ENCODE data around the gene CNN3.
A peak's percentile ranks its signal among the peaks of the same experiment; 100 is the strongest.
"Not testable (repeated sequence)": the region's sequence is repeated elsewhere in the genome, so short reads cannot be mapped to it uniquely, and the experiment has no call there.

Gene CNN3

DNA sequence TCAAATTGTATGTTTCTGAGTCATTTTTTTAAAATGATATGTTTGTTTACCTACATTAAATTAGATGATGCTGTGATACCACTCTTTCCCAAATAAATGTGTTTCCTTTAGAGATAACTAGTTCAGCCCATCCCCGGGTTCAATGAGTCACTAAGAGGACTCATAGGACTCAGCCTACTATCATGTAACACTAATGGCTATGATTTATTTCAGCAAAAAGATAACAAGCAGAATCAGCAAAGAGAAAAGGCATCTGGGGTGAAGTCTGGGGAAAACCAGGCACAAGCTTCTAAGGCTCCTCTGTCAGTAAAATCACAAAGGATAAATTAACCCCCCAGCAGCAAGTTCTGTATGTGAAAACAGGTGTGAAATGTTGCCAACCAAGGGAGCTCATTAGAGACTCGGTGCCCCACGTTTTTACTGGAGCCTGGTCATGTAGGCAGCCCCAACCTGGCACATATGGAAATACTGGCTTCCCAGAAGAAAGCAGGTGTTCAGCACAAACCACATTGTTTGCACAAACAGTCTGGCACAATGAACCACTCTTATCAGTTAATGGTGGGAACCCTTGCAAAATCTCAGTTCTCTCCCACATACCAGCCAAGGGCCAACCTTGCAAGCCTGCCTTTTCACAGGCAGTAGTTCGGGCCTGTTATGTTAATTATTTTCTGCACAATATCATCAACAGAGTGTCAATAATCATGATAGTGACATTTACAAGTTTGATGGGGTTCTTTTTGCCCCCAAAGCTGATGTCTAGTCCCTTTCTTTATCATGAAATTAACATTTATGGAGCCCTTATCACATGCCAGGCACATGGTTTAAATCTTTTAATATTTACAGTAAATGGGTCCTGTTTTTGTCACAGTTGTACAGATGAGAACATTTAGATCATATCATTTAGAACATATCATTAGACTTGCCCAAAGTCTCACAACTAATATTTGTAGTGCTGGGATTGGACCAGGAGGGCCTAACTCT, 23.1 kb upstream of the CNN3 start:
- no peak for DNase-seq (ENCODE audit: low spot score)

DNA sequence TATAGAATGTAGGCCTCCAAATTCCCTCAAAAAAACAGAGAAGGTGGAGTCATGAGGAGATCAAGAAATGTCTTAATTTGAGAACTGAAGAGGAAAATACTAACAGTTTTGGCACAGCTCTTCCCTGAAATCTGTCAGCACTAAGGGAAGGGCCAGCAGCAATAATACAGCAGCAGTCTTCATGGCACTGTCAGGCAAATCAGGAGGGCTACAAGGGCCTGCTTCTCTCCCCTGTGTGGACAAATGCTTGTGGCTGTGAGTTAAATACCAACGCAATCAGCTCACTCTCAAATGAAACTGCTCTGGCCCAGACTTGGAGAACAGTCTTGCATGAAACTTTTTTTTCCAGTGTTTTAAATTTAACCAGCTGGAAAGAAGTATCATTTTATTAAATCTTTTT, 20.5 kb upstream of the CNN3 start:
- DNase-seq (ENCODE audit: low spot score): no peak

DNA sequence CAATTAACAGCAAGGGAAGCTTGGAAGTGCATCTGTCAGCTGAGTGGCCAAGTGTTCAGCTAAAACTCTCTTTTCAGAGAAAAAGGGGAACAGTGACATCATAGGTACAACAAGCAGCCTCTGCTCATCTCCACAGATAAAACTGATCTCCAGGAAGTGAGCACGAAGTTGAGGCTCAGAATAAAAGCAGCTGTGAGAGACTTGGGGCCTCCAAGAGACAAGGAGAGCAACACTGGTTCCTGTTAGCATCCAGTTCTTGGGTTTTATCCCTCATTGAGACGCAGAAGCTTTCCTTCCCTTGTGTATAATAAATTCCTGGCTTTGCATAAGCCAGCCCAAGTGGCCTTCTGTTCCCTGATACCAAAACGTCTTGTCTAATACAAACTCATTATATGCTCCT, 20.0 kb upstream of the CNN3 start:
- no peak for DNase-seq (ENCODE audit: low spot score)

DNA sequence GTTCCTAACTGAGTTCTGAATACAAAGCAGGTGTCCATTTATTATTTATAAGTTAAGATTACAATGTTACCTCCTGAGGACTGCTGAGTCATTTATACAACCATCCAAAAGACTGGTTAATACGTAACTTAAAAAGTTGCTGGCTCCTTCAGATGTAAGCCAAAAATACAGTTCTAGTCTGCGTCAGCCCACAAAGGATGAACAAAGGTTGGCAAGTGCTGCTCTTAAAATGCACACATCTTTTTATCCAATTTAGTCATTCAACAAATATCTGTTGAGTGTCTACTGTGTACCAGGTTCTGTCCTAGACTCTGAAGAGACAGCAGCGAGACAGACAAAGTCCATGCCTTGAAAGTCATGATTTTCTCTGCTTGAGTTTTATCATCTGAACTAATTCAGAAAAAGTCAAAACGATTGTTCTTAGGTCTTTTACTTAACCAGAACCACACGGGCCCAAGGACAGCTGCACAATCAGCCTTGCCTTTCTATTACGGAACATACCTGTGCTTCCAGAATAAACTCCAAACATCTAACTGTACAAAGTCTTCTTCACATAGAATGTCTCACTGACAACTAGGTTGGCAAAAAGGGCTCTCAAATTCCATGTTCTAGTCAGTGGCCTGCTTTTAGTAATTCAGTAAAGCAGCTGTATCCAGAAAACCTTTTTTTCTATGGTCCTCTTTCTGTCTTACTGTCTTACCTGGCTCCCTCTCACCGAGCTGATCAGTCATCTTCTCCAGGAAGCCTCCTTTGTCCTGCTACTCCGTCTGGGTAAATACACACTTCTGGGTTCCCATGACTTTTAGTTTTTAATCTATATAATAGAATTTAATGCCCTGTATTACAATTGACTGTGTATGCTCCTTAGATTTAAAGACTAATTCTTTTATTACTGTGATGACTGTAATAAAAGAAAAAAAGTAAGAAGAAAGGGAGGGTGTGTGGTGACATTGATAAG, 15.5 kb upstream of the CNN3 start:
- no peak for DNase-seq (ENCODE audit: low spot score)

DNA sequence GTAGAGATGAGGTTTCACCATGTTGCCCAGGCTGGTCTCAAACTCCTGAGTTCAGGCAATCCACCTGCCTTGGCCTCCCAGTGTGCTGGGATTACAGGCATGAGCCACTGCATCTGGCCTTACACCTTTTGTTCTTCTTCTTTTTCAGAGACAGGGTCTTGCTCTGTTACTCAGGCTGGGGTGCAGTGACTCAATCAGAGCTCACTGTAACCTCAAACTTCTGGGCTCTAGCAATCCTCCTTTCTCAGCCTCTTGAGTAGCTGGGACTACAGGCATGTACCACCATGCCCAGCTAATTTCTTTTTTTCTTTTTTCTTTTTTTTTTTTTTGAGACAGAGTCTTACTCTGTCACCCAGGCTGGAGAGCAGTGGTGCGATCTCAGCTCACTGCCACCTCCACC, 14.6 kb upstream of the CNN3 start:
- not testable (repeated sequence) for DNase-seq (ENCODE audit: low spot score)

DNA sequence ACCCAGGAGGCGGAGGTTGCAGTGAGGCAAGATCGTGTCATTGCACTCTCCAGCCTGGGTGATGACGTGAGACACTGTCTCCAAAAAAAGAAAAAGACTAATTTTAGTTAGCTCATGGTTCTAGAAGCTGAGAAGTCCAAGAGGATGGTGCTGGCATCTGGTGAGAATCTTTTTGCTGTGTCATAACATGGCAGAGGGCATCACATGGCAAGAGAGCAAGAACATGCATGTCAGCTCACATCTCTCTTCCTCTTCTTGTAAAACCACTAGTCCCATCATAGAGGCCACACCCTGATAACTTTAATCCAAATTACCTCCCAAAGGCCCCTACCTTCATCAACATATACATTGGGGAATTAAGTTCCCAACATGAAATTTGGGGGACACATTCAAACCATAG, 13.8 kb upstream of the CNN3 start:
- DNase-seq (ENCODE audit: low spot score): no peak

DNA sequence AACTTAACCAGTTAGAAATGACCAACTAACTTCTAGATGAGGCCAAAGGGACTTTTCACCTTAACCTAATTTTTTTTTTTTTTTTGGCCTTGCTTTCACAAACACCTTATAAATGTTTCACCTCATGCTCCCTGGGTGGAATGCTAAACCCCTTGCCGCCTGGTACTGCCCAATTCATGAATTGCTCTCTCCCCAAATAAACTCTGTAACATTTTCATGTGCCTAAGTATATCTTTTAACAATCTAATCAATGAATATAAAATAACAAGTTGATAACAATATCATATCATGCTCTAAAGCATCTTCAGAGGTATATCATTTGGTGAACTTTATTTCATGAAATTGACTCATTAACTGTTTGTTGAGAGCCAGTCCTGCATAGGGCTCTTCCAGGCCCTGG, 10.9 kb upstream of the CNN3 start:
- DNase-seq (ENCODE audit: low spot score): no peak

DNA sequence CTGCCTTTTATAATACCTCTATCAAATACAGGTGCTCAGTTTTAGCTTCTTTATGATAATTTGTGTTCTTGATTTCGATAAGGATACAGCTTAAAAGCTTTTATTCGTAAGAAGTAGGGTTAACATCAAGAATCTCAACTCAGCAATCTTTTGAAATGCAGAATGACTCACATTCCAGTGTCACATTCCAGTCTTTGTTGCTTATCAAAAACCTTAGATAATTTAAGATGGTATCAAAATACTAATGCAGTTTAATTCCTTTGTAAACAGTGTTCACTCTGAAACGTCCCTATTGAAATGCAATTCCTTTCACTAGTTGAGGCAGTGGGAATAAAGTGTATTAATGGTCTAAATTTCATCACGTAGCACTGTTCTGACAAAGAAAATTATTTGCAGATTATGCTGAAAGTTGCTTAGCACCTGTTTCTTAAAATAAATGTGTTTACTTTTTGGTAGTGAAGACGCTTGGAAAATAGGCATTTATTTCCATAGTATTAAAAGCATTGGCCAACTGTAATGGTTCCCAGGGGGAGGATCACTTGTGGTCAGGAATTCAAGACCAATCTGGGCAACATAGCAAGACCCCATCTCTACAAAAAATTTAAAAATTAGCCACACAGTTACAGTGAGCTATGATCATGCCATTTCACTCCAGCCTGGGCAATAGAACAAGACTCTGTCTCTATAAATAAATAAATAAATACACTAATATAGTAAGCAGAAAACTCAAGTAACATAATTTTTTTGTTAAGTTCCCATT, 10.1 kb upstream of the CNN3 start:
- DNase-seq (ENCODE audit: low spot score): no peak

DNA sequence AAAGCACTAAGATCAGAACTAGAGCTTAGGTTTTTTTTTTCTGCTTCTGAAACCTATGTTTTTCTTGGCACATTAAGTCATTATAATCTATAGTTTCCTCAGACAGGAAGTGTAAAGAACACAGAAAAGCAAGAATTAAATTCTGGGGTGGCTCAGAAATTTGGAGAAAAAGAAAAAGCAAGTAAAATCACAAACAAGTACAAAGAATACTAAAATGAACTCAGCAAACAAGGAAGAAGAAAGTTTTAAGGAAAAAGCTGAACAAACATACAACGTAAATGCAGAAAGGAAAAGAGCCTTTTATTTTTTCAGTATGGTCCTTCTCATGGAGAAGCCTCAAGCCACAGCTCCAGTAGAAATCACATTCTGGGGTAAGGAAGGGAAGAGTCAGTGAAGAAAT, 8.6 kb upstream of the CNN3 start:
- DNase-seq (ENCODE audit: low spot score): no peak

DNA sequence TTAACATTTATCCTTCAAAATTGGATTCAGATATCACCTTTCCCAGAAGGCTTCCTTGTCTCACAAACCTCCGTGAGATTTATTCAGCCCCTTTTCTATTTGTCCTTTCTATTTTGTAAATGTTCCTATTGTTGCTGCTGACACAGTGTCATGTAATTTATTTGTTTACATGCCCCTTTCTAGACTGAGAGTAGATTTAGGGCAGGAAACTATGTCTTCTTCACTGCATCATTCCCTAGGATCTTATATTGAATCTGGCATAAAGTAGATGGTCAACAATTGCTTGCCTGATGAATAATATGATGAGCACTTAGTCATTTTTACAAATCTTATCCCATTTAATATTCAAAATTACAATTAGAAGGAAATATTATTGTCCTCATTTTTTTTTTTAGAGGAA, 8.1 kb upstream of the CNN3 start:
- no peak for DNase-seq (ENCODE audit: low spot score)

DNA sequence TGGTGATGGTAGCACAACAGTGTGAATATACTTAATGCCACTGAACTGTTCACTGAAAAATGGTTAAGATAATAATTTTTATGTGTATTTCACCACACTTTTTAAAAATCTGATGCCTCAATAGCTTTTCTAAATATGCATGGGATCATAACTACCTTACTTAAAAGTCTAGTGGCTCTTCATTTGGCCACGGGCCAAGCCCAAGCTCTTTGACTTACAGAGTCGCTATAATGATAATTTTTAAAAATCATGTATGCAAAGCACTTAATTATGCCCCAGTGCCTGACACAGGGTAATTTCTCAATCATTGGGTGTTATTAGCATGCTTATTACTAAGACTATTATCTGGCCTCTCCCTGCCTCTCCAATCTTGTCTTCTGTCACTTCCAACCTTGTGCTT, 7.6 kb upstream of the CNN3 start:
- DNase-seq (ENCODE audit: low spot score): no peak

DNA sequence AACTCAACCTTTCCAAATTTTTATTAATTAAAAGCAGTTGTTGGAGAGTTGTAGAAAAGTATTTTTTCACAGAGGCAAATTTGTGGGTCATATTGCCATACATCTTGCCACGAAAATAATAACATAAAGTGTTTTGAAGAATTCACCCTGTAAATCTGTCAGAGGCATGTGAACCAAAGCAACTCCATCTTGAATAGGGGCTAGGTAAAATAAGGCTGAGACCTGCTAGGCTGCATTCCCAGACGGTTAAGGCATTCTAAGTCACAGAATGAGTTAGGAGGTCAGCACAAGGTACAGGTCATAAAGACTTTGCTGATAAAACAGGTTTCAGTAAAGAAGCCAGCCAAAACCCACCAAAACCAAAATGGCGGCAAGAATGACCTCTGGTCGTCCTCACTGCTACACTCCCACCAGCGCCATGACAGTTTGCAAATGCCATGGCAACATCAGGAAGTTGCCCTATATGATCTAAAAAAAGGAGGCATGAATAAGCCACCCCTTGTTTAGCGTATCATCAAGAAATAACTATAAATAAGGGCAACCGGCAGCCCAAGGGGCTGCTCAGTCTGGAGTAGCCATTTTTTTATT, 4.4 kb upstream of the CNN3 start:
- DNase-seq (ENCODE audit: low spot score): no peak

DNA sequence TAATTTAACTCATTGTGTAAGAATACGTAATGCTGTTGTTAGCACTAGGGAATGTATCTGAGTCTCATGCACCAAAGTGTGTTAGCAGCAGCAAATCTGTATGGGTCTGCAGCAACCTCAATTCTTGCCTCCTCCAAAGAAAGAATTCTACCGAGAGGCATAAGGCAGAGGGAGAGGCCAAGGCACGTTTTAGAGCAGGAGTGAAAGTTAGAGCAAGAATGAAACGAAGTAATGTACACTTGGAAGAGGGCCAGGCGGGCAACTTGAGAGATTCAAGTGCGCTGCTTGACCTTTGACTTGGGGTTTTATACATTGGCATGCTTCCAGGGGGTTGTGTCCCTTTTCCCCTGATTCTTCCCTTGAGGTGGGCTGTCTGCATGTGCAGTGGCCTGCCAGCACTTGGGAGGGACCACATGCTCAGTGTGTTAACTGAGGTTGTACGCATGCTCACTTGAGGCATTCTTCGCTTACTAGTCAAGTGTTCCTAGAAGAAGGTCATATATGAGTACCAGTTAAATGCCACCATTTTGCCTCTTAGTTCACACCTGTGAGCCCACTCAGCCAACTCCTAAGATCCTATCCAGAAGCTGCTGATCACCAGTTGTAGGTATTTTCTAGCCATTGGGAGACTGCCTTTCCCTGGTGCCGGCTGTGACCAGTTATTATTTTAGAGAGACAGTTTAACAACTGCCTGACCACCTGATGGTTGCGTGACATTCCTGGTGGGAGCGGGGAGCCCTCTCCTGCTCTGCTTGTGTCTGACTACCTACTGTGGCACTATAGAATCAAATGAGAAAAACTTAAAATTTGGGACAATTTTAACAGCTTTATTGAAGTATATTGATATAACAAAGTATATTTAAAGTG, 2.7 kb upstream of the CNN3 start:
- no peak for DNase-seq (ENCODE audit: low spot score)

DNA sequence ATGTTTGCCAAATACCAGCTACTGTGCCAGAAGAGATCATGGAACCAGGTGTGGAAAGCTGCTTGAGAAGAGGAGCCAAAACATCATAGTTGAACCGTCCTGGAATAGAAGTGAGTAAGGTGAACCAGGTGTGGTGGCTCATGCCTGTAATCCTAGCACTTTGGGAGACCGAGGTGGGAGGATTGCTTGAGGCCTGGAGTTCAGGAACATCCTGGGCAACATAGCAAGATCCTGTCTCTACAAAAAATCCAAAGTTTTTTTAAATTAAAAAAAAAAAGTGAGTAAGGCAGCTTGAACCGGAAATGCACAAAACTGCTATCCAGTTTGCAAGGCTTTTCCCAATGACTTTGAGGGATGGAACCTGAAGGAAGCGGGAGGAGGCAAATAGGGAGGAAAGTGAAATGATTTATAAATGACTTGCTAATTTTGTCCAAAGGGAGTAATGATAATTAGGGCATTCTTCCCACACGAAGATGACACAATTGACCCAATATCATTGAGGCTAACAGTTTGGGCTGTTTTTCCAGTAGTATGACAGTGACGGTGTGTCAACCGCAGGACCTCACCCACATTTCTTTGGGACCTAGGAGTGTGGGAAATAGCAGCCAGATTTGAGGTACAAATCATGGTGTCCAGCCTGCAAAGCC, 1.5 kb upstream of the CNN3 start:
- DNase-seq (ENCODE audit: low spot score): no peak

DNA sequence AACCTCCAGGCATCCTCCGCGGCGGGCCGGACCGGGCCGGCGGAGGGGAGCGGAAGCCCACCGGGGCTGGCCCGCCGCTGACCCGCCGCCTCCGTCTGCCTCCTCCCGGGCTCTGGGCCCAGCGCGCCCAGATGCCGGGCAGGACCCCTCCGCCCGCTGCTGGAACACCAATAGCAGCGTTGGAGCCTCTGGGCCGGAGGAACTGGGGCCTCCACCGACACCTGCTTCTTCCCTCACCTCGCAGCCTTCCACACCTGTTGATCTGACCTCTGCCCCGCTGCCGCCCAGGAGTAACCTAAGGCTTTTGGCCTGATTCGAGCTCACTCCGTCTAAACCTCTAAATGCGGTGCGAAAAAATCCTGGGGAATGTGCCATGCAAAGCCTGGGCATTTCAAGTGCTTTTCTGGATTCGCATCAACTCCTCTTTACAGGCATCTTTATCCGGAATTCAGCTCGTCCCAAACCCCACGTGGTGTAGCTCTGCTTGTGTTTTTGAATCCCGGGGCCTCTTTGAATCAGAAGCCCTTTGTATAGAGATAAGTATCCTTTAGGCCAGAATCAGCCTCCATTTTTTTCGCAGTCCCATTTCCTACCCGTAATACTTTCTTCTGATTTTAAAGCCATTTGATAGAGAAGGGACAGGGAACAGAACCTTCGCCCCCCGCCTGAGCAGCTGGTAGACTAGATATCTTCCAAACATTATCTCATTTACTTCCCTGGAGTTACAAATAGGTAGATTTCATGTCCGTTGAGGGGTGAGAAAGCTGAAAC, 680 bp upstream of the CNN3 start:
- DNase-seq (ENCODE audit: low spot score): peak; percentile 74

DNA sequence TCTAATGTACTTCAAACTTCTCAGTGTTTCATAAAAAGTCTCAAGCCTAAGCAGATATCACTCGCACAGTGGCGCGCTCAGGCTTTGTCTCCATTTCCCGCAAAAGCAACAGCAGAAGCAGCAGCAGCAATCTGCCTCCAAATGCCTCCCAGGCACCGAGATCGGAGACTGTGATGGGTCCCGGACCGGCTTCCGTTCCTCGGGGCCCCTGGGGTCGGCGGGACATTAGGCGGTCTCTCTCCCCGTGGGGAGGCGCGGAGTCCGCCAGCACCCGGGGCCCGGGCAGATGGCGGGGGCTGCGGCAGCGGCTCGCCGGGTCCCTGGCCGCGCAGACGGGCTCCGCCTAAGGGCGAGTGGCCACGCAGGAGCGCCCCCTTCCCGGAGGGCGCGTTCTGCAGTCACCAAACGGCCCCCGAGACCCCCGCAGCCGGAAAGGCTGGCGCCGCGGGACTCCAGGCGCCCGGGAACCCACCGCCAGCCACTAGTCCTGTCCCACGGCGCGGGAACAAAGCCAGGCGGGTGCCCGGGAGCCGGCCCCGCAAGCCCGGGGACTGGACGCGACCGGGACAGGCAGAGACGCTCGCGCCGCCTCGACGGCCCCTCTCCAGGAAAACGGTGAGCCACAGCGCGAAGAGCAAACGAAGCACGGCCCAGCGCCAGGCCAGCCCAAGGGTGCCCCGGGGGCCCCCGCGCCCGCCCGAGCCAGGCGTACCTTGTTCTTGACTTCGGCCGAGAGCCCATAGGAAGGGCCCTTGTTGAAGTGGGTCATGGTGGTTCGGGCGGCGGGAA, 590 bp downstream of the CNN3 start:
- DNase-seq (ENCODE audit: low spot score): peak; percentile 71

DNA sequence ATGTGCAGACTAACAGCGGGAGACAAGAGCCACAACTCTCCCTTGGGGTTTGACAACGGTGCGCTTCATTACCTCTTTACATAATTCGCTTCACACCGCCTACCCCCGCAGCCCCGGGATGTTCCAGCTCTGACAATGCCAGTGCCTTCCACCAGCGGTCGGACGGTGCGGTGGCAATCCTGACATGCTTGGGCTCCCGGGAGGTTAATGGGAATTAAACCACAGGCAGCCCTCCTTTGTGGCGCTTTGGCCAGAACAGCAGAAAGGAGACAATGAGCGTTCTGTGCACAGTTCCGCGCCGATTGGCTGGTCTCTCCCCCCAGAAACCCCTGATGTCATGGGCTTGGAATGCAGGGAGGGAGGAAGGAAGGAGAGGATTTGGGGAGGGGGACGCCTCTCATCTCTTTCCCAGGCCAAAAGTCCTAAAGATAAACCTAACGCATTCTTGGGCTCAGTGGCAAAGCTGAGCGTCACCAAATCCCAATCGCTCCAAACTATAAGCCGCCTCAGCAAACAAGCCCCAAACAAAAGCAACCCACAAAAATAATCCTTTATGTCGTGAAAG, 1.3 kb downstream of the CNN3 start:
- peak; percentile 80 for DNase-seq (ENCODE audit: low spot score)

DNA sequence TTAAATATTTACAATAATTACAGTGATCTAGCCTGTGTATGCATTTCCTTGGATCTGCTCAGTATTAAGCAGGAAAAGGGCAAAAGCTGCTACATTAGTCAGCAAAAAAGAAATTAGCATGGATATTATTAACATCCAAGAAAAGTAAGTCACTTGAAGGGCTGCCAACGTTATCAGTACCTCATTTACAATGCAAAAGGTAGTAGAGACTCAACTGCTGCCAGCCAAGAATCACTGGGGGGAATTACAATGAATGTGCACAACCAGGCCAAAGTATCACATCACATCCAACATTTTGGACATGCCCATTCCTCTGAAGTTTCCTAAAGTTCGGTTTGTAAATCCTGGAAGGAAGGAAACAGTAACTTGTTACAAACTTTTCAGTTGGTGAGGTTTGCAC, 1.9 kb downstream of the CNN3 start:
- no peak for DNase-seq (ENCODE audit: low spot score)

Data from putamen (tissue), 1 donor.